IPS-18c (cell line): ENCODE measurements around the gene BSN.

Experiments
- H3K4me3 ChIP-seq: 2 replicates; pipeline ENCODE4 v1.7.0; 2013; ENCODE audit warnings: low read depth, mild to moderate bottlenecking, low read length, moderate library complexity; ENCODE audit not compliant: insufficient read depth
- H3K9me3 ChIP-seq: one replicate; pipeline ENCODE4 v1.6.1; 2013; ENCODE audit warnings: mild to moderate bottlenecking, low read length, moderate library complexity; ENCODE audit not compliant: control insufficient read depth, insufficient read depth

BSN gene

GRCh38 chr3:49709852-49710251 is 155.6 kb downstream of the BSN start:
- Histone ChIP-seq H3K9me3 (no peaks in the 10 kb centered on the region), H3K4me3 (no peak overlapping the region)

- Histone ChIP-seq H3K4me3 (no peak overlapping the region), H3K9me3 (no peaks in the 10 kb centered on the region)
Observed at GRCh38 chr3:49711489-49711888, 157.2 kb downstream of the BSN start.

- no peaks in the 10 kb centered on the region for H3K9me3 ChIP-seq
- no peak overlapping the region for H3K4me3 ChIP-seq
Observed at GRCh38 chr3:49712166-49712565, 157.9 kb downstream of the BSN start.

- no peak overlapping the region for H3K4me3 ChIP-seq
Observed at GRCh38 chr3:49712631-49713317, 158.5 kb downstream of the BSN start.

GRCh38 chr3:49713336-49714105 is 159.2 kb downstream of the BSN start:
- Histone ChIP-seq H3K9me3 (no peaks in the 10 kb centered on the region), H3K4me3 (no peak overlapping the region)

More at GRCh38 chr3:49712631-49713317, 158.5 kb downstream of the BSN start:
- H3K9me3 ChIP-seq = no peaks in the 10 kb centered on the region

- no peak overlapping the region for H3K4me3 ChIP-seq
- H3K9me3 ChIP-seq = no peaks in the 10 kb centered on the region
Observed at GRCh38 chr3:49714728-49715550, 160.7 kb downstream of the BSN start.

GRCh38 chr3:49715611-49716121 is 161.4 kb downstream of the BSN start:
- no peak overlapping the region for H3K4me3 ChIP-seq
- no peaks in the 10 kb centered on the region for H3K9me3 ChIP-seq

GRCh38 chr3:49716169-49716568 is 161.9 kb downstream of the BSN start:
- Histone ChIP-seq H3K4me3 (no peak overlapping the region), H3K9me3 (no peaks in the 10 kb centered on the region)

- Histone ChIP-seq H3K9me3 (no peaks in the 10 kb centered on the region), H3K4me3 (no peak overlapping the region)
Observed at GRCh38 chr3:49716691-49717210, 162.5 kb downstream of the BSN start.

- no peaks in the 10 kb centered on the region for H3K9me3 ChIP-seq
- H3K4me3 ChIP-seq = no peak overlapping the region; the same call in 1 of the 2 replicates
Observed at GRCh38 chr3:49717211-49717958, 163.1 kb downstream of the BSN start.

- H3K4me3 ChIP-seq = peak overlapping the region; percentile 77
- H3K9me3 ChIP-seq = no peaks in the 10 kb centered on the region
Observed at GRCh38 chr3:49717959-49718857, 163.9 kb downstream of the BSN start.

- Histone ChIP-seq H3K4me3 (peak overlapping the region; percentile 77), H3K9me3 (no peaks in the 10 kb centered on the region)
Observed at GRCh38 chr3:49718858-49719213, 164.6 kb downstream of the BSN start.

GRCh38 chr3:49719214-49719884 is 165.1 kb downstream of the BSN start, which contains the start of gene AMIGO3:
Gene AMIGO3, minus strand, starts transcription at chr3:49719684. Its CDS starts 219 bp downstream, at chr3:49719465.
- Histone ChIP-seq H3K9me3 (no peaks in the 10 kb centered on the region), H3K4me3 (peak within 1 kb of the TSS; percentile 77)
